ENCODE results near the gene BACH2. TPM values are rescaled to one million over a fixed set of nuclear protein-coding genes. Genes with fewer than 3 reads are reported as not detected.

BACH2 gene
- total and polyA plus RNA-seq, 2 of the 8 experiments (the other 6 are each of a cell fraction or from before 2014, with no cell fraction given), result 1.9 to 5.9 TPM

GRCh38 chr6:90261801-90262200 is 34.8 kb downstream of the BACH2 start:
- H3K18ac ChIP-seq (ENCODE audit: extremely low read depth, low read length), result no peak overlapping the region
- no peak overlapping the region for H2BK20ac ChIP-seq (ENCODE audit: low read length)
- no peak overlapping the region for H2BK5ac ChIP-seq (ENCODE audit: low read depth, low read length)
- no peak overlapping the region for H2BK120ac ChIP-seq (replicated peaks; ENCODE audit: low read depth, low read length)
- DNase-seq (ENCODE audit: low read depth in 1 of 2, low spot score in 2 of 2) (no peak), FAIRE-seq (no peak)
- no peak overlapping the region for H2BK12ac ChIP-seq (ENCODE audit: low read depth, low read length)
- H4K20me1 ChIP-seq (replicated peaks in 1 of 2; ENCODE audit: control insufficient read depth in 1 of 2, insufficient read depth in 2 of 2, low read length in 2 of 2), result no peaks in the 10 kb centered on the region
- H3K4me2 ChIP-seq (ENCODE audit: insufficient read depth in 1 of 2, low read depth in 2 of 2, low read length in 2 of 2), result no peak overlapping the region
- TF ChIP-seq CBX5 (IDR thresholded peaks at IDR 0.05; ENCODE audit: low read depth, low read length) (no peak), SUZ12 (IDR thresholded peaks at IDR 0.05; ENCODE audit: low read length) (no peak), BACH1 (IDR thresholded peaks at IDR 0.05; ENCODE audit: low read length) (no peak), RFX5 (IDR thresholded peaks at IDR 0.05; ENCODE audit: borderline replicate concordance, low read depth, low read length) (no peak), TEAD4 (IDR thresholded peaks at IDR 0.05; ENCODE audit: low read depth, low read length) (no peak), GTF2F1 (IDR thresholded peaks at IDR 0.05; ENCODE audit: borderline replicate concordance, low read depth, low read length) (no peak), NRF1 (IDR thresholded peaks at IDR 0.05; ENCODE audit: low read depth, low read length) (no peak)
- H2BK15ac ChIP-seq (ENCODE audit: low read length), result no peak overlapping the region
- H2AK5ac ChIP-seq (ENCODE audit: low read depth, low read length), result no peak overlapping the region
- no peak overlapping the region for H3K56ac ChIP-seq (replicated peaks; ENCODE audit: insufficient read length, low read depth, low read length)
- H3K9me3 ChIP-seq (ENCODE audit: insufficient read depth in 2 of 2, low read depth in 1 of 2, low read length in 1 of 2), result no peaks in the 10 kb centered on the region
- no peak overlapping the region for H3K4me3 ChIP-seq (ENCODE audit: extremely low read depth in 1 of 4, insufficient read depth in 2 of 4, low read depth in 3 of 4, low read length in 4 of 4)
- H3K79me2 ChIP-seq (ENCODE audit: control insufficient read depth in 1 of 2, insufficient read depth in 2 of 2, low read length in 2 of 2), result no peaks in the 10 kb centered on the region
- no peak overlapping the region for H2AFZ ChIP-seq (ENCODE audit: low read length)
- H3K4ac ChIP-seq (replicated peaks; ENCODE audit: insufficient read length, low read depth, low read length), result no peak overlapping the region
- WGBS, 2 experiments (ENCODE audit: extremely low coverage in 1 of 2, insufficient coverage in 1 of 2, insufficient read length in 1 of 2, insufficient replicate concordance in 2 of 2, low coverage in 1 of 2, low lambda C conversion rate in 2 of 2, missing lambda C conversion rate in 1 of 2), result 89% methylated on average over 2 of the region's 2 CpGs; no CpG with 5 or more reads in 1 of the 2 experiments
- no peak overlapping the region for H4K91ac ChIP-seq (replicated peaks; ENCODE audit: insufficient read length, low read length)
- H3K27ac ChIP-seq (ENCODE audit: low read depth, low read length), result no peak overlapping the region
- no peaks in the 10 kb centered on the region for H3K4me1 ChIP-seq (replicated peaks in 1 of 4; ENCODE audit: control insufficient read depth in 3 of 4, insufficient read depth in 4 of 4, low read length in 3 of 4)
- ChIA-PET POLR2A (ENCODE audit: partially characterized antibody) (no interaction called here), CTCF (ENCODE audit: partially characterized antibody) (interaction anchor here (1.4 kb wide), 1 partner anchor 12 kb away, joined by 5 read pairs; no protein-coding TSS in a partner anchor)
- H4K5ac ChIP-seq (ENCODE audit: insufficient read length, low read depth, low read length), result no peak overlapping the region
- no peak overlapping the region for H3K23ac ChIP-seq (ENCODE audit: insufficient read length)
- no peaks in the 10 kb centered on the region for H3K23me2 ChIP-seq (ENCODE audit: low read depth, low read length)
- no peaks in the 10 kb centered on the region for H3K79me1 ChIP-seq (ENCODE audit: low read depth, low read length)
- no peak overlapping the region for H3K9ac ChIP-seq (replicated peaks in 1 of 4; ENCODE audit: extremely low read depth in 1 of 4, low read depth in 3 of 4, low read length in 3 of 4)
- no peak overlapping the region for H4K8ac ChIP-seq (ENCODE audit: extremely low read depth, insufficient read depth, low read length)
- H3K14ac ChIP-seq (ENCODE audit: insufficient read length), result no peak overlapping the region
- H3K27me3 ChIP-seq (replicated peaks in 1 of 4; ENCODE audit: control insufficient read depth in 3 of 4, extremely low read depth in 1 of 4, insufficient read depth in 3 of 4, low read length in 3 of 4), result no peaks in the 10 kb centered on the region
- no peaks in the 10 kb centered on the region for H3K36me3 ChIP-seq (ENCODE audit: control insufficient read depth in 2 of 4, insufficient read depth in 4 of 4, low read length in 3 of 4)
